Measurements from ENCODE around the gene TNS4.

- TF ChIP-seq CTCF (IDR thresholded peaks at IDR 0.05; ENCODE audit: borderline replicate concordance, extremely low read depth, low read length, poor library complexity, severe bottlenecking) (no peak), EZH2 (IDR thresholded peaks at IDR 0.05; ENCODE audit: borderline replicate concordance, low read depth, low read length, severe bottlenecking) (no peak)
Observed at GRCh38 chr17:40535438-40535837, 34.0 kb upstream of the TNS4 start.

Data from DND-41 (cell line).